HG03439 (cell line): ENCODE measurements around the gene TAF1C.
"Not testable (repeated sequence)": the region's sequence is repeated elsewhere in the genome, so short reads cannot be mapped to it uniquely, and the experiment has no call there.

Experiments used
- ATAC-seq: cut with Tn5 transposase; IDR thresholded peaks from one replicate; pipeline ENCODE4 v1.9.1; 2021; ENCODE audit warnings: mild to moderate bottlenecking, moderate library complexity; ENCODE audit not compliant: unreplicated experiment

Gene TAF1C

GRCh38 chr16:84186685-84187437, at the start of gene TAF1C:
Gene TAF1C, minus strand, starts transcription at chr16:84187057. Its CDS starts 2,069 bp downstream, at chr16:84184988.
- ATAC-seq: peak; percentile 86

- ATAC-seq: no peak
These were observed 47.7 kb upstream of the TAF1C start for GRCh38 chr16:84234321-84235241.

- ATAC-seq: no peak
These were observed 46.9 kb upstream of the TAF1C start for GRCh38 chr16:84233748-84234147.

- no peak for ATAC-seq
These were observed 46.1 kb upstream of the TAF1C start for GRCh38 chr16:84232969-84233368.

GRCh38 chr16:84232060-84232459, 45.2 kb upstream of the TAF1C start:
- ATAC-seq: no peak

- no peak for ATAC-seq
These were observed 42.6 kb upstream of the TAF1C start for GRCh38 chr16:84229471-84229870.

- ATAC-seq: no peak
These were observed 41.5 kb upstream of the TAF1C start for GRCh38 chr16:84228256-84228838.

GRCh38 chr16:84227548-84227947, 40.7 kb upstream of the TAF1C start:
- ATAC-seq: no peak

GRCh38 chr16:84226026-84226425, 39.2 kb upstream of the TAF1C start:
- no peak for ATAC-seq

GRCh38 chr16:84225571-84225970, 38.7 kb upstream of the TAF1C start:
- ATAC-seq: no peak

GRCh38 chr16:84225126-84225525, 38.3 kb upstream of the TAF1C start:
- no peak for ATAC-seq

- ATAC-seq: no peak
These were observed 37.7 kb upstream of the TAF1C start for GRCh38 chr16:84224554-84224953.

- no peak for ATAC-seq
These were observed 36.6 kb upstream of the TAF1C start for GRCh38 chr16:84223456-84223855.

GRCh38 chr16:84220851-84221250, 34.0 kb upstream of the TAF1C start:
- no peak for ATAC-seq

- ATAC-seq: no peak
These were observed 32.1 kb upstream of the TAF1C start for GRCh38 chr16:84218956-84219355.

- no peak for ATAC-seq
These were observed 31.4 kb upstream of the TAF1C start for GRCh38 chr16:84218176-84218823.

- not testable (repeated sequence) for ATAC-seq
These were observed 29.3 kb upstream of the TAF1C start for GRCh38 chr16:84216144-84216543.

GRCh38 chr16:84215531-84215930, 28.7 kb upstream of the TAF1C start:
- no peak for ATAC-seq

- ATAC-seq: no peak
These were observed 27.7 kb upstream of the TAF1C start for GRCh38 chr16:84214451-84215066.

- ATAC-seq: no peak
These were observed 25.8 kb upstream of the TAF1C start for GRCh38 chr16:84212631-84213030.

- no peak for ATAC-seq
These were observed 25.3 kb upstream of the TAF1C start for GRCh38 chr16:84212154-84212553.
